GM19463 (cell line): Measurements from ENCODE around the gene NPIPB12.
"Not testable (repeated sequence)": the region's sequence is repeated elsewhere in the genome, so short reads cannot be mapped to it uniquely, and the experiment has no call there.

Source experiments
- ATAC-seq: cut with Tn5 transposase; IDR thresholded peaks from one replicate; pipeline ENCODE4 v1.9.1; 2021; ENCODE audit warnings: mild to moderate bottlenecking, moderate library complexity; ENCODE audit not compliant: unreplicated experiment

The NPIPB12 gene

DNA sequence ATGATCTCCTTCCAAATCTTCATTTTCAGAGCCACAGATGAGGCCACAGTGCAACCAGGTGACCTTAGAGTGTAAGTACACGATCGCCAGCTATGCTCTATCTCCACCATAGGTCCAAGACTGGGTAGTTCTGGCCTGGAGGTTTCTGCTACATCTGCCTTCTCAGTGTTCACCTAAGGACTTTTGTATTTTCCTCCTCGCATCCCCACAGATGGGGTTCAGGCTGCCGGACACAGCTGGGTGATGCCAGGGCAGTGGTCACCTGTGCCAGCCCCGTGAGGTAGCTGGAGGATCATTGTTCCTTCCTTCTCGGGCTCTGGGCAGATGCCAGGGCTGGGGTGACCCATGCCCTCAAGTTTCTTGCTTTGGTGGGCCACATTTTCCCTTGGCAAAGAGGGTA lies at the start of gene NPIPB12:
Gene NPIPB12 (minus strand): TSS at position 101 of the 400 bp plus-strand sequence.
- not testable (repeated sequence) for ATAC-seq

DNA sequence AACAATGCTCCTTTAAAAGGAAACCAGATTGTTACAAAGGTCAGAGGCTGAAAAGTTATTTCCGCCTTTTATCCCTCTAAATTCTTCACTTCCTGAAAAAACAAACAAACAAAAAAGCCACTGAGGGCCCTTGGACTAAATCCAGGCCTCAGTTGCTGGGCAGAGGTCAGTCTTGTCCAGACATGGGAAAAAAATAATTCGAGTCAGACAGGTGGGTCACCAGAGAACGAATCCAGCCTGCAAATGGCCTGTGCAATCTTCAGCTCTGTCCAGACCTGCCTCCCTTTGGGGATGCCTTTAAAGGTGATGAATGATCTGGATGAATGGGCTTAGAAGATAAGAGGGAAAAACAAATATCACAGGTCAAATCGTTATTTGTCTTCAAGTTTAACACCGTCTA lies 15.3 kb upstream of the NPIPB12 start:
- not testable (repeated sequence) for ATAC-seq

DNA sequence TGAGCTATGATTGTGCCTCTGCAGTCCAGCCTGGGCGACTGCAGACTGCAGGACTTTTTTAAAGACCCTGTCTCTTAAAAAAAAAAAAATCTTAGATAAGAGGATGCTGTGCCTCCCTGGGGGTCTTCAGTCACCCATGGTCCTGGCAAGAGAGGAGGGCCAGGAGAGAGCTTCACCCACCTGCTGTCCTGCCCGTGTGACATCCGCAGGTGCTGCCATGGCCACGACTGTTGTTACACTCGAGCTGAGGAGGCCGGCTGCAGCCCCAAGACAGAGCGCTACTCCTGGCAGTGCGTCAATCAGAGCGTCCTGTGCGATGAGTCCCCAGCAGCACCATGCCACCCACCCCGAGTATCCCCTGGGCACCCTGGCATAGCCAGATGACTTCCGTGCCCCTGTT lies 23.9 kb downstream of the NPIPB12 start:
- not testable (repeated sequence) for ATAC-seq

DNA sequence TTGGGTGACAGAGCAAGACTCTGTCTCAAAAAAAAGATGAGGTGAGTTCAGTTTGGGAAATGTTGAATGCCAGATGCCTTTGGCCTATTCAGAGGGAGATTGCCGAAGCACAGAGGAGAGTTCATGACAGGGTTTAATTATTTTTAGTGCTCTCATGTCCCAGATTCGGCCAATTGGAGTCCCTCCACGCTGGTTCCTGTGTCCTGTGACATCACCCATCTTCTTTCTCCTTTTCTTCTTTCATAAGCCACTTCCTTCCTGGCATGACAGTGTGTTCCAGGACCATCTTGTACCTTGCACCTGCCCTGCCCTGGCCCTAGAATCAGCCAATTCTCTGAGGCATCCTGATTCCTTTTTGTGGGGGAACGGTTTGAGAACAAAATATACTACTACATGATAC lies 34.1 kb downstream of the NPIPB12 start:
- not testable (repeated sequence) for ATAC-seq

DNA sequence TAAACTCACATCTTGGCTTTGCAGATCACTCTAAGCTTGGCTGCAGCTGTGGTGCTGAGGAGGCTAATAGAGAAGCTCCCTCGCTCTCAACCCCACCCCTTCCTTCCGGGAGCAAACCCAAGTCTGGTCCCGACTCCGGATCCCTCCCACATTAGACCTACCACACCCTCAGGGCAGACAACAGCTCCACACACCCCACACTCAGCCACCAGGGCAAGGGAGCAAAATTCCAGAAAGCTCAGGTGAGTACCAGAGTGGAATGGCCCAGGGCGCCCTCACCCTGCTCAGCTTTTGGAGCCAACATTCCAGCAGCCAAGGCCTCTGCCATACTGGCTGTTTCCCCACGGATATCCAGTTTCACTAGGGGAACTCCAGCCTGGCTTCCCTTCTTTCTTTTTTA lies 36.5 kb downstream of the NPIPB12 start:
- ATAC-seq: not testable (repeated sequence)

DNA sequence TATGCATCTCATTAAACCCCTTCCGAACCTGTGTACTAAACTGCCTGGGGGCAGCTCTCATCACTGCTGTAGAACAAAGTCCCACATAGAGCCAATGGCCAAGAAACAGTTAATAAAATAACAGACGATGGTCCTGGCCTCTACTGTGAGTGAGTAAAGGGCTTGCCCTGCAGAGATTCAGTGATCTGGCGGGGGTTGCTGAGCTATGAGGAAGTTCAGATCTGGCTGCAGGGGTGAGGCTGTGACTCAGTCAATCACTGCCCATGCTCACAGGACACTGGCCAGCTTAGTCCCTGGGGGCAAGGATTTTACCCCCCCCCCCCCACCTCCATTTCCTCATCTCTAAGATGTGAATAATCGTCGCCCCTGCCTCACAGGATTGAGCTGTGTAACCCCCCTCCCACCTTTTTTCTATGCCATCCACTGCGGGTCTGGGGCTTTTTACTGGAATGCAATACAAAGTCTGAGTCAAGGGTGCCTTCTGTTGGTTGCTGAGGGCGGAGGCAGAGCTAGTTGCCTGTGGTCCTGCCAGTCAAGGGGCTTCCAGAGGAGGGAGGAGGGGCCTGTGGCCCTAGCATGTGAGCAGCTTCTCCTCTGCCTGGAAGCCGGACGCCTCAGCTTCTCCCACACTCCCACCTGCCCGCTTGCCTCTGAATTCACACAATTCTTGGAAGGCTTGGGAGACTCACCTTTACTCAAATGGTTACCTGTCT lies 38.4 kb downstream of the NPIPB12 start:
- ATAC-seq: not testable (repeated sequence)

DNA sequence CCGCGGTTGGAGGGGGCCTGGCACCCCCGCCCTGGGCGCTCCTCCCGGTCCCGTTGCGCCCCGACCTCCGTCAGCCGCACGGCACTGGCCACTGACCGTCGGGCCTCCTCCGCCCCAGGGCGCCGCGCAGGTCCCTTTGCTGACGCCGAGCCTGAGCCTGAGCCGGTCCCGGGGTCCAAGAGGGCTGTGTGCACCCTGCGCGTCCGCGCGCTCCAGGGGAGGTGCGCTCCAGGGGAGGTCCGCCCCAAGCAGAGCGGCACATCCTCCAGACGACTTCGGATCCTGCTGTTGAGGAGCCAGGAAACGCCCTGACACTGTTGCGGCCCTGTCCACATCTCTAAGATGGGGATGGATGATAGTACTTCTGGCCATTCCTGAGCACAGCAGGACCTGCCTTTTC lies 39.3 kb downstream of the NPIPB12 start:
- ATAC-seq: not testable (repeated sequence)

DNA sequence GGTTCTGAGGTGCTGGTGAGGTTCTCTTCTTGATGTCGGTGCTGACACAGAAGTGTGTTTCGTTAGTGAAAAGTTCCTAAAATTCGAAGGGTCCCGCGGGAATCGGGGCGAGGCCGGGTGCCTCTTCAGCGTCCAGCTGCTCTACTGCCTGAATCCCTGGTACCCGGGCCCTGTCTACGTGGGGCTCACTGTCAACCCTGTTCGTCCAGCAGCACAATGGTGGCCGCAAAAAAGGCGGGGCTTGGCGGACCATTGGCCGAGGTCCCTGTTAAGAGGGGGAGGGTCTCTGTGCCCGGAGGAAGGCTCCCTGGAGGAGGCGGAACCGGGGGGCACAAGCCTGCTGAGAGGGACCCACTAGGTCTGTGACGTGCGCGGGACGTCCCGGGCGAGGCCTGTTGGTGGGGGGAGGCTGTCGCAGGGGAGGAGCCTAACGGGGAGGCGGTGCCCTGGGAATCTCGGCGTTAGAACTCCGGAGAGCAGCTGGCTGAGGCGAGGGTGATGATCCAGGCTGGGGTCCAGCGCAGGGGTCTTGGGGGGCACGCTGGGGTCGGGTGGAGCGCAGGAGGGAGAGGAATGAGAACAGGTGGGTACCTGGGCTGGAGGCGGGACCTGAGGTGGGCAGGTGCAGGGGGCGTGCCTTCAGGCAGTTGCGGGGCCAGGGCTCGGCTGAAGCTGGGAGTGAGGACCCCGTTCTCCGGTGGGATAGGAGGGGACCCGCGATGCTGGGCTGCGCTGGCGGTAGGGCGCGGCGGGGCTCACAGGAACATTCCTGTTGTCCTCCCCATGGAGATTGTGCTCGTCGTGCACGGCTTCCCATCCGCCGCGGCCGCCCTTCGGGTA lies 40.0 kb downstream of the NPIPB12 start:
- not testable (repeated sequence) for ATAC-seq

DNA sequence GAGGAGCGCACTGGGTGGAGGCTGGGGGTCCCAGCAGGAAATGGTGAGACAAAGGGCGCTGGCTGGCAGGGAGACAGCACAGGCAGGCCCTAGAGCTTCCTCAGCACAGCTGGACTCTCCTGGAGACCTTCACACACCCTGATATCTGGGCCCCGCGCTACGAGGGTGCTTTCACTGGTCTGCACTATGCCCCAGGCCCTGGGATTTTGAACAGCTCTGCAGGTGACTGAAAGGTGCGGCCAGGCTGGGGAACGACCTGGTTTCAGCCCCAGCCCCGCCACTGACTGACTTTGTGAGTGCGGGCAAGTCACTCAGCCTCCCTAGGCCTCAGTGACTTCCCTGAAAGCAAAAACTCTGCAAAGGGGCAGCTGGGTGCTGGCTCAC lies 45.6 kb downstream of the NPIPB12 start:
- not testable (repeated sequence) for ATAC-seq

DNA sequence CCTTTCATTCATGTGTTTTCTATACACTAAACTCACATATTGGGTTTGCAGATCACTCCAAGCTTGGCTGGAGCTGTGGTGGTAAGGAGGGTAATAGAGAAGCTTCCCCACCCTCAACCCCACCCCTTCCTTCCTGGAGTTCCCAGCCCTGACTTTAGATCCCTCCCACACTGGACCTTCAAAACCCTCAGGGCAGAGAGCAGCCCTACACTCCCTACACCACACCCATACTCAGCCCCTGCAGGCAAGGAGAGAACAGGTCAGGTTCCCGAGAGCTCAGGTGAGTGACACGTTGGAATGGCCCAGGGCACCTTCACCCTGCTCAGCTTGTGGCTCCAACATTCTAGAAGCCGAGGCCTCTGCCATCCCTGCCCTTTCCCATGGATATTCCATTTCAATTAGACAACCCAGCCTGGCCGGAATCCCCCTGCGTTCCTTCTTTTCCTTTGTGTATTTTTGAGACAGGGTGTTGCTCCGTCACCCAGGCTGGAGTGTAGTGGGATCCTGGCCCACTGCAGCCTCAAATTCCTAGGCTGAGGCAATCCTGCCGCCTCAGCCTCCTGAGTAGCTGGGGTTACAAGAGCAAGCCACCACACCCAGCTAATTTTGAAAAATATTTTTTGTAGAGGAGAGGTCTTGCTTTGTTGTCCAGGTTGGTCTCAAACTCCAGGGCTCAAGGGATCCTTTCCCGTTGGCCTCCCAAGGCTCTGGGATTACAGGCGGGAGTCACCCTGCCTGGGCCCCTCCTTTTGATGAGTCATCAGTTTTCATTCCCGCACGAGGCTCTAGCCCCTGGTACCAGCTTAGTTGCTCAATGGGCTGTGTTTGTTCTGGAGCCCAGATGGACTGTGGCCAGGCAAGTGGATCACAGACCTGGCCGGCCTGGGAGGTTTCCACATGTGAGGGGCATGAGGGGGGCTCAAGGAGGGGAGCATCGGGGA lies 46.2 kb downstream of the NPIPB12 start, which contains the start of gene SULT1A4:
Gene SULT1A4 (plus strand): TSS at position 208 of the 941 bp plus-strand sequence. CDS start 1,473 bp downstream, outside the sequence.
- not testable (repeated sequence) for ATAC-seq

DNA sequence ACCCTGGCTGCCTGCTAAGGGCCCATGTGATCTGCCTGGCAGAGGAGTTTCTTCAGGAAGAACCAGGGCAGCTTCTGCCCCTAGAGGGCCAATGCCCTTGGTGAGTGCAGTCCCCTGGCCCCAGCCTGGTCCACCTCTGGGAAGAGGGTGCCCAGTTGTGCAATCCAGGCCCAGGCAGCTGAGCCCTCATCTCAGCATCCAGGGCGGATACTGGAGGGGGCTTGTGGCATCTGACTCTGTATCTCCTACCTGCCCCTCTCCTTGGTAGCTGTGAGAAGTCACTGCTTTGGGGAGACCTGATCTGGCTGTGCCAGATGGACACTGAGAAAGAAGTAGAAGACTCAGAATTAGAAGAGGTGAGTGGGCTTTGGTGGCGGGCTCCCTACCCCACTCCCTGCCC lies 48.5 kb downstream of the NPIPB12 start:
- ATAC-seq: not testable (repeated sequence)

DNA sequence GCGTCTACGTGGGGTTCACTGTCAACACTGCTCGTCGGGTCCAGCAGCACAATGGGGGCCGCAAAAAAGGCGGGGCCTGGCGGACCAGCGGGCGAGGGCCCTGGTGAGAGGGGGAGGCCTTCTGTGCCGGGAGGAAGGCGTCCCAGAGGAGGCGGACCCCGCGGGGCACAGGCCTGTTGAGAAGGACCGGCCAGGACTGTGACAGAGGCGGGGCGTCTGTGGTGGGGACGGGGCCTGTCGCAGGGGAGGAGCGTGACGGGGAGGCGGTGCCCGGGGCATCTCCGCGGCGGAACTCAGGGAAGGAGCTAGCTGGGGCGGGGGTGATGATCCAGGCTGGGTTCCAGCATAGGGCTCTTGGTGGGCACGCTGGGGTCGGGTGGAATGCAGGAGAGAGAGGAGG lies 51.4 kb downstream of the NPIPB12 start:
- peak; percentile 62 for ATAC-seq

DNA sequence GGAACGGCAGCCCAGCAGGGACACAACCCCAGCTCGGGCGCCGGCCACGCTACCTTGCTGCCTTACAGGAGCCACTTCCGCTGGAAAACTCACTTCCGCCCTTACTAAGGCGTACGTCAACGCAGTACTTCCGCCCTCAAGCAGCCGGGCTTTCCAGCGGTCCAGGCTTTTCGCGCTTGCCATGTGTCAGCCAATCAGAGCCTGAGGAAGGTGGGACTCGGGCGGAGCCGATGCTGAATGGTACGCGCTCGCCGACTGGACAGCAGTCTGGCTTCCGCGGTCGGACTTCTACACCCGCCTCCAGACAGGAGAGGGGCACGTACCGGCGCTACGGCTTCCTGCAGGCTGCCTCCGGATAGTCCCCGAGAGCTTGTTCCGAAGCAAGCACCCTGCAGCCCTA lies 51.9 kb downstream of the NPIPB12 start, which contains the start of the genes BOLA2 and SLX1B:
Gene BOLA2 (minus strand): TSS at position 83 of the 400 bp plus-strand sequence. CDS start 98 bp downstream, outside the sequence.
Gene SLX1B (plus strand): TSS at position 265 of the 400 bp plus-strand sequence.
- peak; percentile 85 for ATAC-seq

DNA sequence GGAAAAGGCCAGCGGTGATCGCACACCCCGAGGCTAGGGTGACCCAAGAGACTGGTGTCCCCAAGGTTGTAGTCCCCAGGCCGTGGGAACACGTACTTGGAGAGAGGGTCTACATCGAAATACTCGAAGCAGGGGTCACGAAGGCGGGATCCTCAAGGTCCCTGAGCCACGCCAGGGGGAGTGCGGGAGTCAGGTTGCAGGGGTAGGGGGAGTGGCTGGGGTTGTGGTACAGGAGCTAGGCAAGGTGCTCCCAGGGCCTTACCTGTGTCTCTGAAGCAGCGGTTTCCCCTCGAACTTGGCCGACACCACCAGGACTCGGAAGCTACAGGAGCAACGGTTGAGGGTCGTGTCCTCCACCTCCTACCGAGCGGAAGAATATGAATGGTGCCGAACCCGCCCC lies 52.5 kb downstream of the NPIPB12 start:
- not testable (repeated sequence) for ATAC-seq
